GM19025 (cell line): Measurements from ENCODE around the gene FBXL16.

Experiments
- ATAC-seq: cut with Tn5 transposase; IDR thresholded peaks from one replicate; pipeline ENCODE4 v1.9.1; 2021; ENCODE audit warnings: mild to moderate bottlenecking, low read depth, moderate library complexity; ENCODE audit not compliant: unreplicated experiment

FBXL16 gene

GRCh38 chr16:711548-712320 is 6.1 kb upstream of the FBXL16 start:
- no peak for ATAC-seq

DNA sequence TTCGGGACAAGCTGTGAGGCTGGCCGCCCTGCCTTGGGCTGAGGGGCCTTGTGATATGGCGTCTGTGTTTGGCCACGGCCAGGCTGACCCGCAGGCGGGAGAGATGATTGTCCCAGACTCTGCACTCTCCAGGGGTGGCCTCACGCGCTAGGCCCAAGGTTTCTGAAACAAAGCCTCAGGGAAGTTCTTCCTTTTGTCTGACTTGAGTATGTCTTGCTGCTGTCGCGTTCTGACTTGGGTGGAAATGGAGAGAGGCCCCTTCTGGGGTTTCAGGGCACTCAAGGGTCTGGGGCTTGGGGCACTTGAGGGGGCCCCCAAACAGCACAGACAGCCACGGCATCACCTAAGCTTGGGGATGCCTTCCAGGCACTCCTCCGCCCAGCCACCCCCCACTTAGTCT is 5.5 kb upstream of the FBXL16 start:
- no peak for ATAC-seq

GRCh38 chr16:710500-711075 is 5.0 kb upstream of the FBXL16 start:
- ATAC-seq = no peak

DNA sequence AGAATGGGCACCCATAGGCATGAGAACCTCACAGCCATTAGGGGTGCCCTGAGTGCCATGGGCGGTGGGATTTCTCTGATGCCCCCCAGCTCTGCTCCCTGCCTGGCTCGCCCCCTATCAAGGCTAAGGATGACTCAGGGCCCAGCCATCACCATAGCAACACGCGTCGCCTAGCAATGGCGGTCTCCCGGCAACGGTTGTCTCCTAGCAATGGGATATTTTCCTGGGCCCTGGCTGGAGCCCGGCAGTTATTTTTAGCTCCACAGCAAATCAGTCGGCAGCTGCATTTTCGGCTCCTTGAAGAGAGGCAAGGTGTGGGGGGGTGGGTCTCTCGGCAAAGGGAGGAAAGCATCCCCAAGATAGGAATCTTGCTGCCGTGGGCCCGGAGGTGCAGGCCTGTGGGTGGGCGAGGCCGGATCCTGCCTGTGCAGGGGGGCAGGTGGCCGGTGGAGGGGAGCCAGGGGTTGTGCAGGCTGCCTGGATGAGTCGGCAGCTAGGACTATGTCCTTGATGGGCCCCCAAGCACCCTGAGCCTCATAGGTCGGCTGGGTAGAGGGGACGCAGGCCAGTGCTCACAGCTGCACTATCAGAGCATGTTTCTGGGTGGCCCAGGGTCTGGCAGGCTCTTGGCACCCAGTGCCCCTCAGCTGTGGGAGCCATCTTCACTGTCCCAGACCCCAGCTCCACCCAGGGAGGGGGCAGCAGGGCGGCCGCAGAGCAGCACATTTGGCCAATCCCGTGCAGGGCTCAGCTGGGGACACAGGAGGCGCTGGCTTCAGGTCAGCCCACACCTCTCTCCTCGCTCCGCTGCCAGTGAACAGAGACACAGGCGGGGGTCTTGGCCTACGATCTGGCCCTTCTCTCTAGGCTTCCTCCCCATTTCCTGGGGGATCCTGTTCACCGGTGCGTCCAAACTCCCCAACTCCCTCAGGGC is 4.2 kb upstream of the FBXL16 start:
- ATAC-seq = no peak

DNA sequence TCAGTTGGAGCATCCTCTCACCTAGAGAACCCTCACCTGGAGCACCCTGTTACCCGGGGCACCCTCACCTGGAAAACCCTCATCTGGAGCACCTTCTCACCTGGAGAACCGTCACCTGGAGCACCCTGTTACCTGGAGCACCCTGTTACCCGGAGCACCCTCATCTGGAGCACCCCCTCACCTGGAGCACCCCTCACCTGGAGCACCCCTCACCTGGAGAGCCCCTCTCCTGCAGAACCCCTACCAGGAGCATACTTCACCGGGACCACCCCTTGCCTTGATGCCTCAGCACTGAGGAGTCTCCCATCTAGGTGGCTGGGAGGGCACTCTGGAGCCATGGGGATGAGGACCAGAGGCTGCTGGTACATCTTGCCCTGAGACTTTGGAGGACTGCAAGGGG is 3.4 kb upstream of the FBXL16 start:
- no peak for ATAC-seq

- ATAC-seq = no peak
Observed at GRCh38 chr16:708019-708418, 2.4 kb upstream of the FBXL16 start.

DNA sequence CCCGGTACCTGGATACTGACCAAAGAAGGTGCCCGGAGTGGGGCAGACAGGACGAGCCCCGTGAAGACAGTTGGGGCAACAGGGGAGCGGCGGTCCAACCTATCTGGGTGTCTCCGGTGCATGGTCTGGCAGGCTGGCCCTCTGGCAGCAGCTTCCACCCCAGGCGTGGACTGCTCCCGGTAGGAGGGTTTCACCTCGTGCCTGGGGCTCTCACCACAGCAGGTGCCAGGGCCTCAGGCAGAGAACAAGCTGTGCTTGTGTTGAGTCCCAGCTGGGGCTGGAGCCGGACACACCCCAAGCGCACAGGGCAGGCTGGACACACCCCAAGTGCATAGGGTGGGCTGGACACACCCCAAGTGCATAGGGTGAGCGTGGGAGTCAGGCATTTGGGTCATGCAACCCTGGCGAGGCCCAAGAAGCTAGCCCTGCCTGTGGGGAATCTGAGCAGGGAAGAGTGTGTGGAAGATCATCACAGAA is 1.5 kb upstream of the FBXL16 start:
- ATAC-seq = no peak

- ATAC-seq = no peak
Observed at GRCh38 chr16:706189-707061, 824 bp upstream of the FBXL16 start.

DNA sequence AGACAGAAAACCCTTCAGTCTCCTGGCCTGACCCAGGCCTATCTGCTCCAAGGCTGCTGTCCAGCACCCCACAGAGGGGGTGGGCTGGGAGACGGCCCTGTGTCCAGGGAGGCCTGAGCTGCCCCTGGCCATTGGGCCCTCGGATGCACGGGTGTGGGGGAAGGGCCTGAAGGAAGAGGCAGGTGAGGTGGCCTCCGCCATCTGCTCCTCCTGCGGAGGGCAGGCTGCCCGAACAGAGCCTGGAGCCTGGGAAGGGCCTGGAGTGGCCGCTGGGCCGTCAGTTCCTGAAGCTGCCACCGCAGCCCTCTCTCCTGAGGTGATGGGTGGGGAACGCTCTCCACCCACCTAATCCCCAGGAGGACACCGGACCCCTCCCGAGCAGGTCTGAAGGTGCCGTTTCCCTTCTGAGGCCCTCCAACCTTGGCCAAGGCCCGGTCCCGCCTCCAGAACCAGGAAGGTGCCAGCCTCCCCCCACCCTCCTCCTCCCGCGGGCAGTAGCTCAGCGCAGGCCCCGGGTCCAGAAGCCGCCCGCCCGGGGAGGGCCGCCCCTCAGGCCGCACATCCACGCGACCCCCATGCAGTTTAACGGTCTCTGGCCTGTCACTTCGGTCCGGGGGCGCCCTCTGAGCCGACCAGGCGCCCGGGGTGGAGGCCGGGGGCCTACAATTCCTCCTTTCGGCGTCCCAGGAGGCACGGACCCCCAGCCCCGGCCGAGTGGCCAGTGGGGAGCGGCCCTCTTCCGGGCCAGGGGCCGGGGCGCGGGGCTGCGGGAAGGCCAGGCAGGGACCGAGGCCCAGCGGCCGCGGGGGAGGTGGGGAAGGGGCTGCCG is 835 bp downstream of the FBXL16 start:
- no peak for ATAC-seq

DNA sequence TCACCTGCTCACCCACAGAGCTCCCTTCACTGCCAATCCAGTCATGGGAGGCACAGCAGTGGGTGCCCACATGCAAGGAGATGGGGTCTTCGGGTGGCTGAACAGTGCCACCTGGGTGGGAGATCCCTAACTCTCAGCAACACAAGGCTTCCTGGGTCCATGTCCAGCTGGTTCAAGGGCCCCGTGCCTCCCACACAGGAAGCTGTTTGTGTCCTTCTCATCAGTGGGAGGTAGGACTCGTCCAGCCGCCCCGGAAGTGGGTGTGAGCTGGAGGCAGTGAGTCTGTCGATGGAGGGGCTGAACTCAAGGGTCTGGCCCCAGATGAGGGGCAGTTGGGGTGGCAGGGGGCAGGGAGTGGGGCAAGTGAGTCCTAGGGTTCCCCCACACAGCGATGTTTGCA is 1.6 kb downstream of the FBXL16 start:
- ATAC-seq = no peak

DNA sequence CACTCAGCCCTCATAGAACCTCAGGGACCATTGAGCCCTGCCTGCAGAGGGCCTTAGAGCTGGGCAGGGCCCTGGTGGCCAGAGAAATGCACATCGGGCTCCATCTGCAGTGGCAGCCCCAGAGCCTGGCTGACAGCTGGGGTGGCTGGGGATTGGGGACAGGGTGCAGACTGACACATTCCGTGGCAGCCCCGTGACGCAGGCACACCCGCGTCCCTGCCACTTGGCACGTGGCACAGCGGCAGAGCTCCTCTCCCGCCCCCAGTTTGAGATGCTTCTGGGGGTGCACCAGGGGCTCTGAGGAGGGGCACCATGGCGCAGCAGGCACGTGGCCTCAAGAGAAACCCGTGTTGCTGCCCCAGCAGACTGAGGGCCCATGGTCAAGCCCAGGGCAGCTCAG is 2.2 kb downstream of the FBXL16 start:
- ATAC-seq = no peak

DNA sequence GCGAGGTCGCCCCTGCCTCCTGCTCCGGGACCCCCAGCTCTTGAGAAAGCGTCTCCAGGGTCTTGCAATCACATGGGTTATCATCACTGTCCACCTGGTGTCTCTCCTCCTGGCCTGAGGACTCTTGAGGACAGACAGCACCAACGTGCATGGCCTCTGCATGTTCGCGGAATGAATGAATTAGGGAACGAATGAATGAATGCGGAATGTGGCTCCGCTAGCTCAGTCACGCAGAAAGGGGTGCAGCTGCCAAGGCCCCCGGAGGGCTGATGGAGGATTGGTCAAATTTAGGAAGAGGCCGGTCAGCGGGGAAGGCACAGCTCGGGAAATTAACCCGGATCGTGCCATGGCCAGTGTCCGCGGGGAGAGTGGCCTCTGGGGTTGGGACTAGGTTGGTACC is 3.3 kb downstream of the FBXL16 start:
- no peak for ATAC-seq

- no peak for ATAC-seq
Observed at GRCh38 chr16:700684-701584, 4.7 kb downstream of the FBXL16 start.

GRCh38 chr16:698911-699671 is 6.5 kb downstream of the FBXL16 start:
- ATAC-seq = no peak

GRCh38 chr16:695355-696089 is 10.1 kb downstream of the FBXL16 start:
- ATAC-seq = no peak

DNA sequence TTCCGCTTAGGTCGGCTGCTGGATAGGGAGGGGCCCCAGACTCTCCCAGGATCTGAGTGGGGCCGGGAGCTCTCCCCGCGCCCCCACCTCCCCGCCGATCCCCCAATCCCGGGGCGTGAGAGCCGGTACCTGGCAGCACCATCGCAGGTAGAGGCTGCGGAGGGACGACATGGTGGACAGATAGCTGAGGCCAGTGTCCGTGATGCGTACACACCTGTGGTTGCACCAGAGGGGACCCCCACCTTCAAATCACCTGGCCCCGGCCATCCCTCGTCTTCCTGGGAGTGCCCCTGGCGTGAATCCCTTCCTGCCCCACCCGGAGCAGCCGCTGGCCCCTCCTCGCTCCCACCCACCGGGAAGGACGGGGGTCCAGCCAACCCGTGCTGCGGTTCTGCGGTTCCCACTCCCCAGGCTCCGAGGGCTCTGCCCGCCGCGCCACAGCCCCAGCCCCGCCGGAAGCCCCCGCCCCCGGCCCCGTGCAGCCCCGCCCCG is 10.7 kb downstream of the FBXL16 start:
- ATAC-seq = no peak
